ENCODE data around the gene LY6G6C. TPM values are rescaled to one million over a fixed set of nuclear protein-coding genes. Genes with fewer than 3 reads are reported as not detected.

LY6G6C gene
- total and polyA plus RNA-seq, 10 of the 15 experiments (the other 5 are each of a cell fraction or from before 2014, with no cell fraction given) = not detected

DNA sequence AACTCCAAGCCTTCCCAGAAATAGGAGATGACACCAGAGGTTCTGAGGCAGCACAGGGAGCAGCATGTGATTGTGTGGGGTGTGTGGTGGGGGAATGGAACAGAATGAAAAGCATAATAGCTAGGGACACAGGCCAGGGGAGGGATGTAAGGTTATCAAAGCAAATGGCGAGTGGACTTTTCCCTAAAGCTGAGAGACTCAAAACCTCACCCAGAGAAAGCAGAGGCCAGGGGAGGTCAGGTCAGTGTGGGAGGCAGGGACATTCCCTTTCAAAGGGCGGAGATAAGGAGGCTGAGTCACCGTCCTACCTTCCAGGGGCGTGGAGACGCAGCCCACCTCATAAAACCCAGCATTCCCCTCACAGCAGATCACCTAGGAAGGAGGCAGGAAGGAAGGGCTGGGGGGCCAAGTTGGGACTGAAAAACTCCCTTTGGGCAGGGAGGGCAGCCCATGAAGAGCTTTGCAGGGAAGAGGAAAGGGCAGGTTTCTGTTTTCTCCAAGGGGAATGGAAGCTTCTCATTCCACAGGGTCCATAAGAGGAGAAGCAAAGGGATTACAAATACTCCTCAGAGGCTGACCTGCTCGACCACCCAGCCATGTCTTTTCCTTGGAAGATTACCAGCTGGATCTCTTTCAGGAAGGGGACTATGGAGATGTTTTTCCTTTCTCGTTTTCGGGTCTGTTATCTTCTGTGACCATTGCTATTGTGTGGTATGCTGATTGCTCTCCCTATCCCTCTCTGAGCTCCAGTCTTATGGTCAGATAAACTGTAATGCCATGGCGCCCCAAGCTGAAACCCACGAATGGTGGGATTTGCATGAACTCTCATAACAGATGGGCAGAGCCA is 31.1 kb downstream of the LY6G6C start:
- ChIA-PET POLR2A (interaction anchor here (0.5 to 0.8 kb wide), 3 partner anchors 28 to 140 kb away, joined by 3 to 7 read pairs (median 3); no protein-coding TSS in a partner anchor), RAD21 (ENCODE audit: unreplicated experiment) (interaction anchor here (1.1 kb wide), 1 partner anchor 68 kb away, joined by 3 read pairs; no protein-coding TSS in a partner anchor), SMC1A (ENCODE audit: uncharacterized antibody, unreplicated experiment) (interaction anchor here (0.7 to 0.8 kb wide), 3 partner anchors 11 to 173 kb away, joined by 3 to 4 read pairs (median 3); no protein-coding TSS in a partner anchor), CTCF (interaction anchor here (0.7 to 2.3 kb wide), 3 partner anchors 15 to 139 kb away, joined by 4 to 7 read pairs (median 5); no protein-coding TSS in a partner anchor)
- Histone ChIP-seq H3K79me2 (ENCODE audit: control insufficient read depth, insufficient read depth, low read length) (no peaks in the 10 kb centered on the region), H3K27ac (ENCODE audit: control insufficient read depth, insufficient read depth) (no peak overlapping the region), H3K36me3 (ENCODE audit: control insufficient read depth in 2 of 2, insufficient read depth in 2 of 2, low read length in 1 of 2) (peaks cover 15 to 41% of the 10 kb centered on the region in 2 experiments), H3K4me1 (ENCODE audit: control insufficient read depth, insufficient read depth, low read length) (no peaks in the 10 kb centered on the region), H3K27me3 (replicated peaks in 1 of 2; ENCODE audit: control insufficient read depth in 2 of 2, insufficient read depth in 2 of 2, low read length in 1 of 2) (no peaks in the 10 kb centered on the region), H3K9me3 (replicated peaks; ENCODE audit: control insufficient read depth, insufficient read depth, low read length) (no peaks in the 10 kb centered on the region), H3K4me3 (no peak overlapping the region), H2AFZ (ENCODE audit: control insufficient read depth, low read depth, low read length) (no peak overlapping the region), H3K9ac (ENCODE audit: control insufficient read depth, insufficient read depth, low read length) (no peak overlapping the region), H4K20me1 (ENCODE audit: control insufficient read depth, insufficient read depth) (no peaks in the 10 kb centered on the region), H3K4me2 (ENCODE audit: control insufficient read depth, insufficient read depth) (no peak overlapping the region)
- no peak for TF ChIP-seq TBL1XR1 (IDR thresholded peaks at IDR 0.05; ENCODE audit: low read depth, low read length)
- TF ChIP-seq SREBF2 (IDR thresholded peaks at IDR 0.05; ENCODE audit: low read length) = no peak
- no peak for TF ChIP-seq SPI1 (IDR thresholded peaks at IDR 0.05; ENCODE audit: borderline replicate concordance, insufficient read depth, low read depth, low read length)
- no peak for TF ChIP-seq RB1 (IDR thresholded peaks at IDR 0.05; ENCODE audit: borderline replicate concordance)
- TF ChIP-seq CBFB (IDR thresholded peaks at IDR 0.05; ENCODE audit: low read depth) = no peak
- no peak for TF ChIP-seq TARDBP (IDR thresholded peaks at IDR 0.05; ENCODE audit: borderline replicate concordance)
- TF ChIP-seq HDAC2 (IDR thresholded peaks at IDR 0.05) = no peak
- TF ChIP-seq NFYB (IDR thresholded peaks at IDR 0.05; ENCODE audit: insufficient read depth, low read depth, low read length) = no peak
- TF ChIP-seq HDAC6 (IDR thresholded peaks at IDR 0.05; ENCODE audit: unreplicated experiment) = no peak
- TF ChIP-seq, protein P1, sequence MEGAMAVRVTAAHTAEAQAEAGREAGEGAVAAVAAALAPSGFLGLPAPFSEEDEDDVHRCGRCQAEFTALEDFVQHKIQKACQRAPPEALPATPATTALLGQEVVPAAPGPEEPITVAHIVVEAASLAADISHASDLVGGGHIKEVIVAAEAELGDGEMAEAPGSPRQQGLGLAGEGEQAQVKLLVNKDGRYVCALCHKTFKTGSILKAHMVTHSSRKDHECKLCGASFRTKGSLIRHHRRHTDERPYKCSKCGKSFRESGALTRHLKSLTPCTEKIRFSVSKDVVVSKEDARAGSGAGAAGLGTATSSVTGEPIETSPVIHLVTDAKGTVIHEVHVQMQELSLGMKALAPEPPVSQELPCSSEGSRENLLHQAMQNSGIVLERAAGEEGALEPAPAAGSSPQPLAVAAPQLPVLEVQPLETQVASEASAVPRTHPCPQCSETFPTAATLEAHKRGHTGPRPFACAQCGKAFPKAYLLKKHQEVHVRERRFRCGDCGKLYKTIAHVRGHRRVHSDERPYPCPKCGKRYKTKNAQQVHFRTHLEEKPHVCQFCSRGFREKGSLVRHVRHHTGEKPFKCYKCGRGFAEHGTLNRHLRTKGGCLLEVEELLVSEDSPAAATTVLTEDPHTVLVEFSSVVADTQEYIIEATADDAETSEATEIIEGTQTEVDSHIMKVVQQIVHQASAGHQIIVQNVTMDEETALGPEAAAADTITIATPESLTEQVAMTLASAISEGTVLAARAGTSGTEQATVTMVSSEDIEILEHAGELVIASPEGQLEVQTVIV (IDR thresholded peaks at IDR 0.05; ENCODE audit: borderline replicate concordance, partially characterized antibody) = no peak
- TF ChIP-seq ZNF622 (IDR thresholded peaks at IDR 0.05) = no peak
- no peak for TF ChIP-seq FOXM1 (IDR thresholded peaks at IDR 0.05; ENCODE audit: low read depth, low read length)
- TF ChIP-seq NR2F1 (conservative IDR thresholded peaks at IDR 0.05) = no peak
- TF ChIP-seq, protein P2, sequence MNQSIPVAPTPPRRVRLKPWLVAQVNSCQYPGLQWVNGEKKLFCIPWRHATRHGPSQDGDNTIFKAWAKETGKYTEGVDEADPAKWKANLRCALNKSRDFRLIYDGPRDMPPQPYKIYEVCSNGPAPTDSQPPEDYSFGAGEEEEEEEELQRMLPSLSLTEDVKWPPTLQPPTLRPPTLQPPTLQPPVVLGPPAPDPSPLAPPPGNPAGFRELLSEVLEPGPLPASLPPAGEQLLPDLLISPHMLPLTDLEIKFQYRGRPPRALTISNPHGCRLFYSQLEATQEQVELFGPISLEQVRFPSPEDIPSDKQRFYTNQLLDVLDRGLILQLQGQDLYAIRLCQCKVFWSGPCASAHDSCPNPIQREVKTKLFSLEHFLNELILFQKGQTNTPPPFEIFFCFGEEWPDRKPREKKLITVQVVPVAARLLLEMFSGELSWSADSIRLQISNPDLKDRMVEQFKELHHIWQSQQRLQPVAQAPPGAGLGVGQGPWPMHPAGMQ (IDR thresholded peaks at IDR 0.05; ENCODE audit: borderline replicate concordance) = no peak
- TF ChIP-seq, protein P3, sequence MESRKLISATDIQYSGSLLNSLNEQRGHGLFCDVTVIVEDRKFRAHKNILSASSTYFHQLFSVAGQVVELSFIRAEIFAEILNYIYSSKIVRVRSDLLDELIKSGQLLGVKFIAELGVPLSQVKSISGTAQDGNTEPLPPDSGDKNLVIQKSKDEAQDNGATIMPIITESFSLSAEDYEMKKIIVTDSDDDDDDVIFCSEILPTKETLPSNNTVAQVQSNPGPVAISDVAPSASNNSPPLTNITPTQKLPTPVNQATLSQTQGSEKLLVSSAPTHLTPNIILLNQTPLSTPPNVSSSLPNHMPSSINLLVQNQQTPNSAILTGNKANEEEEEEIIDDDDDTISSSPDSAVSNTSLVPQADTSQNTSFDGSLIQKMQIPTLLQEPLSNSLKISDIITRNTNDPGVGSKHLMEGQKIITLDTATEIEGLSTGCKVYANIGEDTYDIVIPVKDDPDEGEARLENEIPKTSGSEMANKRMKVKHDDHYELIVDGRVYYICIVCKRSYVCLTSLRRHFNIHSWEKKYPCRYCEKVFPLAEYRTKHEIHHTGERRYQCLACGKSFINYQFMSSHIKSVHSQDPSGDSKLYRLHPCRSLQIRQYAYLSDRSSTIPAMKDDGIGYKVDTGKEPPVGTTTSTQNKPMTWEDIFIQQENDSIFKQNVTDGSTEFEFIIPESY (IDR thresholded peaks at IDR 0.05) = no peak
- intact Hi-C loops (cut with micrococcal nuclease; ENCODE audit: unreplicated experiment) (no loop called here), in situ Hi-C loops (cut with MboI) (no loop called here)
- ATAC-seq (no peak), DNase-seq (ENCODE audit: low read depth, low spot score) (no peak), FAIRE-seq (no peak)
- BruUV-seq (replicated peaks) = no TSS peak
- 76% methylated on average over 10 of the region's 10 CpGs for WGBS (ENCODE audit: insufficient coverage, insufficient replicate concordance, low lambda C conversion rate, missing lambda C conversion rate)

All from GM12878 (cell line).